ENCODE measurements around the gene DTX3L. TPM values are rescaled to one million over a fixed set of nuclear protein-coding genes. Genes with fewer than 3 reads are reported as not detected.

Gene DTX3L
- total and polyA plus RNA-seq, 12 donors: 3.2 to 61.1 (median 12.0) TPM

GRCh38 chr3:122576174-122576940 is 12.2 kb downstream of the DTX3L start:
- Histone ChIP-seq H3K4me1 (peaks cover 0 to 37% (median 10%) of the 10 kb centered on the region in 9 donors), H3K9me3 (peaks cover 0 to 7% (median 2%) of the 10 kb centered on the region in 11 donors), H3K27me3 (no peaks in the 10 kb centered on the region), H3K4me3 (no peak overlapping the region), H3K27ac (peak overlapping the region in 1 of 10 donors; percentile 86), H3K36me3 (peaks cover 0 to 38% (median 6%) of the 10 kb centered on the region in 9 donors)
- DNase-seq (no peak), ATAC-seq (no peak)
- no peak for TF ChIP-seq CTCF (IDR thresholded peaks at IDR 0.05)
- 64 to 74% methylated on average over 8 of the region's 8 CpGs for WGBS, 2 donors
- intact Hi-C loops (cut with DNase I): no loop called here

- 2 to 5% methylated on average over 40 of the region's 40 CpGs for WGBS, 2 donors
- Histone ChIP-seq H3K4me1 (peaks cover 0 to 33% (median 10%) of the 10 kb centered on the region in 9 donors), H3K9me3 (peaks cover 0 to 18% (median 13%) of the 10 kb centered on the region in 11 donors), H3K27ac (peak within 1 kb of the TSS in 4 of 10 donors; percentile 25 to 86 (median 44)), H3K27me3 (no peaks in the 10 kb centered on the region), H3K36me3 (peaks cover 0 to 27% (median under 1%) of the 10 kb centered on the region in 9 donors), H3K4me3 (peak within 1 kb of the TSS; percentile 26 to 68 (median 58))
- DNase-seq (peak; percentile 13 to 23), ATAC-seq (peak; percentile 22 to 80 (median 67))
- intact Hi-C loops (cut with DNase I): no loop called here
- no peak for TF ChIP-seq CTCF (IDR thresholded peaks at IDR 0.05)
These were observed 13.4 kb downstream of the DTX3L start, which contains the start of gene PARP15 for GRCh38 chr3:122577409-122578031. Gene PARP15 (plus strand): TSS chr3:122577650. CDS start chr3:122577668, 18 bp downstream.

GRCh38 chr3:122578069-122578740 is 14.1 kb downstream of the DTX3L start:
- whole genome bisulfite sequencing, 2 donors: 37 to 41% methylated on average over 5 of the region's 5 CpGs
- no peaks in the 10 kb centered on the region for H3K27me3 ChIP-seq
- no peak for DNase-seq
- intact Hi-C loops (cut with DNase I): no loop called here
- peaks cover 0 to 20% (median 0%) of the 10 kb centered on the region in 9 donors for H3K36me3 ChIP-seq
- H3K4me3 ChIP-seq: peak overlapping the region in 9 of 10 donors; percentile 36 to 68 (median 58)
- H3K27ac ChIP-seq: peak overlapping the region in 4 of 10 donors; percentile 25 to 86 (median 44)
- peaks cover 0 to 25% (median 19%) of the 10 kb centered on the region in 11 donors for H3K9me3 ChIP-seq
- no peak for ATAC-seq
- no peak for TF ChIP-seq CTCF (IDR thresholded peaks at IDR 0.05)
- H3K4me1 ChIP-seq: peaks cover 0 to 27% (median 10%) of the 10 kb centered on the region in 9 donors

GRCh38 chr3:122580470-122580869 is 16.3 kb downstream of the DTX3L start:
- intact Hi-C loops (cut with DNase I): no loop called here
- no peak for TF ChIP-seq CTCF (IDR thresholded peaks at IDR 0.05)
- Histone ChIP-seq H3K36me3 (peaks cover 0 to under 1% (median 0%) of the 10 kb centered on the region in 9 donors), H3K9me3 (peaks cover 0 to 34% (median 27%) of the 10 kb centered on the region in 11 donors), H3K27ac (no peak overlapping the region), H3K4me3 (no peak overlapping the region), H3K4me1 (peaks cover 0 to 23% (median 10%) of the 10 kb centered on the region in 9 donors), H3K27me3 (no peaks in the 10 kb centered on the region)
- 56 to 69% methylated on average over 3 of the region's 3 CpGs for WGBS, 2 donors
- DNase-seq (no peak), ATAC-seq (no peak)
